Endothelial cell (in vitro differentiated cells): Measurements from ENCODE around the gene IZUMO1. TPM values are rescaled to one million over a fixed set of nuclear protein-coding genes. Genes with fewer than 3 reads are reported as not detected.

Experiments
- DNase-seq: peaks from one replicate; pipeline ENCODE4 v3.0.0; 2021; ENCODE audit warnings: low spot score
- H3K27ac Mint-ChIP-seq: one replicate; pipeline ENCODE4 v1.8.0; 2021; ENCODE audit warnings: mixed read lengths, inconsistent platforms; ENCODE audit not compliant: unreplicated experiment
- H3K27me3 Mint-ChIP-seq: one replicate; pipeline ENCODE4 v1.8.0; 2021; ENCODE audit warnings: mild to moderate bottlenecking, moderate library complexity, mixed read lengths, inconsistent platforms; ENCODE audit not compliant: unreplicated experiment
- H3K36me3 Mint-ChIP-seq: one replicate; pipeline ENCODE4 v1.8.0; 2021; ENCODE audit warnings: mild to moderate bottlenecking, low read depth, mixed read lengths, inconsistent platforms; ENCODE audit not compliant: unreplicated experiment
- H3K4me1 Mint-ChIP-seq: one replicate; pipeline ENCODE4 v1.8.0; 2021; ENCODE audit warnings: mild to moderate bottlenecking, mixed read lengths, inconsistent platforms; ENCODE audit not compliant: unreplicated experiment
- H3K4me3 Mint-ChIP-seq: one replicate; pipeline ENCODE4 v1.8.0; 2021; ENCODE audit warnings: mild to moderate bottlenecking, mixed read lengths, inconsistent platforms; ENCODE audit not compliant: unreplicated experiment
- H3K9me3 Mint-ChIP-seq: one replicate; pipeline ENCODE4 v1.8.0; 2021; ENCODE audit warnings: mixed read lengths, inconsistent platforms; ENCODE audit not compliant: unreplicated experiment
- total RNA-seq: library from RNA; stranded (reverse); fragmentation: NEBNext Ultra II Directional; extraction: Animal tissue kit (Norgen Biotek cat#: 25700); gene quantifications from one replicate; pipeline ENCODE4 v1.2.1, GENCODE V29; 2021; ENCODE audit not compliant: unreplicated experiment
- TF ChIP-seq, protein P1 (sequence below): fragments of 200-600 bp; sonication (generic); IDR thresholded peaks from one replicate; pipeline ENCODE4 v1.5.0; 2021; ENCODE audit warnings: antibody characterized with exemption; ENCODE audit not compliant: unreplicated experiment

Gene IZUMO1
- total RNA-seq, 1 donor from 2014 or later = 3.3 TPM

DNA sequence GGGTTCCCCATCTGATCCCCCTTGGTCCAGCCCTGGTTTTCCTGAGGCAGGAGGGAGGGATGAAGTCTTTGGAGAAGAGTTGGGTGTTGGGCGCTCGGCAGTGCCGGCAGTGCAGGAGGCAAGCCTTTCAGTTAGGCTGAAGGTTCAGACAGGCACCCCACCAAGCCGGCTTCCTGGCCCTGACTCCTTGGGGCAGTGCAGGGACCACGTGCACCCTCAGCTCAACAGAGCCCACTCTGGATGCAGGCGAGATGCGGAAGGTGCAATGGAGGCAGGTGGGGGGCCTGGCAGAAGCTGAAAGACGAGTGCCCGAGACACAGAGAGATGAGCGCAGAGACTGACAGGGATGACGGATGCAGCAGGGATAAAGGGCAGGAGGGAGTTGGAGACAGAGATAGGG is 38.2 kb downstream of the IZUMO1 start:
- TF ChIP-seq, protein P1, sequence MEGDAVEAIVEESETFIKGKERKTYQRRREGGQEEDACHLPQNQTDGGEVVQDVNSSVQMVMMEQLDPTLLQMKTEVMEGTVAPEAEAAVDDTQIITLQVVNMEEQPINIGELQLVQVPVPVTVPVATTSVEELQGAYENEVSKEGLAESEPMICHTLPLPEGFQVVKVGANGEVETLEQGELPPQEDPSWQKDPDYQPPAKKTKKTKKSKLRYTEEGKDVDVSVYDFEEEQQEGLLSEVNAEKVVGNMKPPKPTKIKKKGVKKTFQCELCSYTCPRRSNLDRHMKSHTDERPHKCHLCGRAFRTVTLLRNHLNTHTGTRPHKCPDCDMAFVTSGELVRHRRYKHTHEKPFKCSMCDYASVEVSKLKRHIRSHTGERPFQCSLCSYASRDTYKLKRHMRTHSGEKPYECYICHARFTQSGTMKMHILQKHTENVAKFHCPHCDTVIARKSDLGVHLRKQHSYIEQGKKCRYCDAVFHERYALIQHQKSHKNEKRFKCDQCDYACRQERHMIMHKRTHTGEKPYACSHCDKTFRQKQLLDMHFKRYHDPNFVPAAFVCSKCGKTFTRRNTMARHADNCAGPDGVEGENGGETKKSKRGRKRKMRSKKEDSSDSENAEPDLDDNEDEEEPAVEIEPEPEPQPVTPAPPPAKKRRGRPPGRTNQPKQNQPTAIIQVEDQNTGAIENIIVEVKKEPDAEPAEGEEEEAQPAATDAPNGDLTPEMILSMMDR = no peak
- H3K36me3 Mint-ChIP-seq = no peaks in the 10 kb centered on the region

DNA sequence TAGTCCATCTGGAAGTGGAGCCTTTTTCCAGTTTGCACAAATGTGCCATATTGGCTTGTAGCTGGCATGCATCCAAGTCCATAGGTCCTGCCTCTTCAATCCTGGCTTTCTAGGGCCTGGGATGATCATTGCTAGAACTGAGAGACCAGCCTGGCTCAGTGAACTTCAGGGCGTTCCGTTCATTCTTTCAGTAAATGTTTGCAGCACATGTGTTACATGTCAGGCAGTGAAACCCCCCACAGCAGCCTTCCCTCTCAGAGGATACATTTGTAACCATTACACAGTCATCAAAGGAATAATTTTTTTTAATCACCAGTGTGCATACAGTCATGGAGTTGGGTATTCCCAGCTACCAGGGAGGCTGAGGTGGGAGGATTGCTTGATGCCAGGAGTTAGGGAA is 41.3 kb downstream of the IZUMO1 start:
- H3K27me3 Mint-ChIP-seq = peaks cover 6% of the 10 kb centered on the region
- H3K27ac Mint-ChIP-seq = no peak overlapping the region
- H3K4me1 Mint-ChIP-seq = no peaks in the 10 kb centered on the region
- no peak for DNase-seq
- no peak overlapping the region for H3K4me3 Mint-ChIP-seq
- TF ChIP-seq, protein P1 = no peak
- no peaks in the 10 kb centered on the region for H3K9me3 Mint-ChIP-seq
- peaks cover 8% of the 10 kb centered on the region for H3K36me3 Mint-ChIP-seq

More for the DNA sequence above, 38.2 kb downstream of the IZUMO1 start:
- no peaks in the 10 kb centered on the region for H3K4me1 Mint-ChIP-seq
- H3K27me3 Mint-ChIP-seq = peaks cover 16% of the 10 kb centered on the region
- peak overlapping the region; percentile 57 for H3K4me3 Mint-ChIP-seq
- no peaks in the 10 kb centered on the region for H3K9me3 Mint-ChIP-seq
- no peak overlapping the region for H3K27ac Mint-ChIP-seq
- DNase-seq = no peak

DNA sequence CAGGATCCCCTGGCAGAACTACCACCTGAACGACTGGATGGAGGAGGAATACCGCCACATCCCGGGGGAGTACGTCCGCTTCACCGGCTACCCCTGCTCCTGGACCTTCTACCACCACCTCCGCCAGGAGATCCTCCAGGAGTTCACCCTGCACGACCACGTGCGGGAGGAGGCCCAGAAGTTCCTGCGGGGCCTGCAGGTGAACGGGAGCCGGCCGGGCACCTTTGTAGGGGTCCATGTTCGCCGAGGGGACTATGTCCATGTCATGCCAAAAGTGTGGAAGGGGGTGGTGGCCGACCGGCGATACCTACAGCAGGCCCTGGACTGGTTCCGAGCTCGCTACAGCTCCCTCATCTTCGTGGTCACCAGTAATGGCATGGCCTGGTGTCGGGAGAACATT is 43.4 kb downstream of the IZUMO1 start:
- Mint-ChIP-seq H3K9me3 (no peaks in the 10 kb centered on the region), H3K4me1 (peaks cover 4% of the 10 kb centered on the region), H3K27me3 (peaks cover 5% of the 10 kb centered on the region), H3K36me3 (peaks cover 8% of the 10 kb centered on the region), H3K4me3 (no peak overlapping the region), H3K27ac (no peak overlapping the region)
- no peak for DNase-seq
- TF ChIP-seq, protein P1 = no peak

DNA sequence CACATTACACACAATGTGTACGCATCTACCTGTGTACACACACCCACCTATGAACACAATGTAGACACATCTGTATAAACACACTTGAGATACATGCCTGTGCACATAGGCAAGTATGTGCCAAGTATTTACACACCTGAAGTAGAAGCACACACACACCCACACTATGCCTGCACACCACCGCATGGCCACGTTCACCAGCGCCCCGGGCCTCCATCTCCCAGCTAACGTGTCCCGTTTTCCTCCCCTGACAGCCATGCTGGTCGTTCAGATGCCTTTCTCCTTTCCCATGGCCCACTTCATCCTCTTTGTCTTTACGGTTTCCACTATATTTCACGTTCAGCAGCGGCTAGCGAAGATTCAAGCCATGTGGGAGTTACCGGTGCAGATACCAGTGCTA is 44.0 kb downstream of the IZUMO1 start:
- Mint-ChIP-seq H3K4me3 (peak overlapping the region; percentile 11), H3K4me1 (peaks cover 8% of the 10 kb centered on the region), H3K9me3 (no peaks in the 10 kb centered on the region), H3K27me3 (peaks cover 4% of the 10 kb centered on the region), H3K36me3 (peaks cover 8% of the 10 kb centered on the region), H3K27ac (no peak overlapping the region)
- DNase-seq = no peak
- TF ChIP-seq, protein P1 = no peak

DNA sequence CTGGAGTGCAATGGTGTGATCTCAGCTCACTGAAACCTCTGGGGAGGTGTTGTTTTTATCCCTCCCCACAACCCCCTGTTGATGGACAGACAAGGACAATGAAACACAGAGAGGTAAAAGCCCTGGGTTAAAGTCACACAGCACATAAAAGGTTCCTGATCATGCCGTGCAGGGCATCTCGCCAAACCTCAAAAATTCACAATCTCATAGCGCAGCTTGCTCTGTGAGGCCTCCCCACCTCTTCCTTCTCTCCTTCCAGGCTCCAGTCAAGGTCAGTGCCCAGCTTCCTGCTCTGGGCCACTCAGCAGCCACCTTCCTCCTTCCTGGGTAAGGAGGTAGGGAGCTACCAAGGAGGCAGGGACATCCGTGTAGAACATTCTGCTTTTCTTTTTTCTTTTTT is 48.7 kb downstream of the IZUMO1 start:
- H3K27me3 Mint-ChIP-seq = peaks cover 8% of the 10 kb centered on the region
- TF ChIP-seq, protein P1 = no peak
- H3K4me3 Mint-ChIP-seq = peak overlapping the region; percentile 62
- H3K27ac Mint-ChIP-seq = peak overlapping the region; percentile 30
- H3K9me3 Mint-ChIP-seq = no peaks in the 10 kb centered on the region
- H3K36me3 Mint-ChIP-seq = peaks cover 8% of the 10 kb centered on the region
- DNase-seq = no peak
- H3K4me1 Mint-ChIP-seq = peaks cover 13% of the 10 kb centered on the region
